ENCODE results near the gene ANKH.

- TF ChIP-seq, protein P1, sequence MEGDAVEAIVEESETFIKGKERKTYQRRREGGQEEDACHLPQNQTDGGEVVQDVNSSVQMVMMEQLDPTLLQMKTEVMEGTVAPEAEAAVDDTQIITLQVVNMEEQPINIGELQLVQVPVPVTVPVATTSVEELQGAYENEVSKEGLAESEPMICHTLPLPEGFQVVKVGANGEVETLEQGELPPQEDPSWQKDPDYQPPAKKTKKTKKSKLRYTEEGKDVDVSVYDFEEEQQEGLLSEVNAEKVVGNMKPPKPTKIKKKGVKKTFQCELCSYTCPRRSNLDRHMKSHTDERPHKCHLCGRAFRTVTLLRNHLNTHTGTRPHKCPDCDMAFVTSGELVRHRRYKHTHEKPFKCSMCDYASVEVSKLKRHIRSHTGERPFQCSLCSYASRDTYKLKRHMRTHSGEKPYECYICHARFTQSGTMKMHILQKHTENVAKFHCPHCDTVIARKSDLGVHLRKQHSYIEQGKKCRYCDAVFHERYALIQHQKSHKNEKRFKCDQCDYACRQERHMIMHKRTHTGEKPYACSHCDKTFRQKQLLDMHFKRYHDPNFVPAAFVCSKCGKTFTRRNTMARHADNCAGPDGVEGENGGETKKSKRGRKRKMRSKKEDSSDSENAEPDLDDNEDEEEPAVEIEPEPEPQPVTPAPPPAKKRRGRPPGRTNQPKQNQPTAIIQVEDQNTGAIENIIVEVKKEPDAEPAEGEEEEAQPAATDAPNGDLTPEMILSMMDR (conservative IDR thresholded peaks at IDR 0.05; ENCODE audit: low read length) = no peak
- TF ChIP-seq EZH2phosphoT487 (IDR thresholded peaks at IDR 0.05; ENCODE audit: borderline replicate concordance) = no peak
Observed at GRCh38 chr5:14727928-14728458, 143.6 kb downstream of the ANKH start.
